A549 (cell line): ENCODE data around the gene WFS1.

Source experiments
- CBX2 ChIP-seq: fragments of 200-600 bp; sonication (generic); IDR thresholded peaks from 2 replicates; pipeline ENCODE4 v1.6.1; 2016; ENCODE audit warnings: low read depth, mild to moderate bottlenecking, borderline replicate concordance
- EHMT2 ChIP-seq: fragments of 200-600 bp; sonication (generic); IDR thresholded peaks from 2 replicates; pipeline ENCODE4 v1.6.1; 2016; ENCODE audit warnings: antibody characterized with exemption, low read depth, mild to moderate bottlenecking, moderate library complexity
- EP300 ChIP-seq, 2 experiments: fragments of >200 bp; sonication (Bioruptor Twin); formaldehyde crosslinking; IDR thresholded peaks; 2 replicates in 1 of 2; 3 replicates in 1 of 2; pipeline ENCODE4 v1.6.1; 2016 to 2017
- HOXA7 ChIP-seq: fragments of 250-450 bp; sonication (Bioruptor Pico); IDR thresholded peaks from 2 replicates; pipeline ENCODE4 v1.5.0; 2020; ENCODE audit warnings: mild to moderate bottlenecking, moderate library complexity
- KDM5A ChIP-seq: fragments of 200-600 bp; sonication (generic); IDR thresholded peaks from 2 replicates; pipeline ENCODE4 v1.6.1; 2016; ENCODE audit warnings: antibody characterized with exemption, mild to moderate bottlenecking
- POLR2A ChIP-seq: IDR thresholded peaks from 2 replicates; pipeline ENCODE4 v1.6.1; 2012; ENCODE audit warnings: mild to moderate bottlenecking, low read length
- RNF2 ChIP-seq: fragments of 200-600 bp; sonication (generic); IDR thresholded peaks from 2 replicates; pipeline ENCODE4 v1.6.1; 2016; ENCODE audit warnings: low read depth, mild to moderate bottlenecking, antibody characterized with exemption, moderate library complexity, borderline replicate concordance
- SMC3 ChIP-seq: fragments of >200 bp; sonication (Bioruptor Twin); formaldehyde crosslinking; IDR thresholded peaks from 3 replicates; pipeline ENCODE4 v1.6.1; 2018; ENCODE audit warnings: inconsistent platforms
- ZFP36 ChIP-seq: fragments of 450-650 bp; IDR thresholded peaks from 2 replicates; pipeline ENCODE4 v1.6.1; 2014; ENCODE audit warnings: borderline replicate concordance; ENCODE audit not compliant: partially characterized antibody
- TF ChIP-seq, protein P1 (sequence below): fragments of >200 bp; sonication (Bioruptor Twin); formaldehyde crosslinking; IDR thresholded peaks from 3 replicates; pipeline ENCODE4 v1.5.1; 2016

DNA sequence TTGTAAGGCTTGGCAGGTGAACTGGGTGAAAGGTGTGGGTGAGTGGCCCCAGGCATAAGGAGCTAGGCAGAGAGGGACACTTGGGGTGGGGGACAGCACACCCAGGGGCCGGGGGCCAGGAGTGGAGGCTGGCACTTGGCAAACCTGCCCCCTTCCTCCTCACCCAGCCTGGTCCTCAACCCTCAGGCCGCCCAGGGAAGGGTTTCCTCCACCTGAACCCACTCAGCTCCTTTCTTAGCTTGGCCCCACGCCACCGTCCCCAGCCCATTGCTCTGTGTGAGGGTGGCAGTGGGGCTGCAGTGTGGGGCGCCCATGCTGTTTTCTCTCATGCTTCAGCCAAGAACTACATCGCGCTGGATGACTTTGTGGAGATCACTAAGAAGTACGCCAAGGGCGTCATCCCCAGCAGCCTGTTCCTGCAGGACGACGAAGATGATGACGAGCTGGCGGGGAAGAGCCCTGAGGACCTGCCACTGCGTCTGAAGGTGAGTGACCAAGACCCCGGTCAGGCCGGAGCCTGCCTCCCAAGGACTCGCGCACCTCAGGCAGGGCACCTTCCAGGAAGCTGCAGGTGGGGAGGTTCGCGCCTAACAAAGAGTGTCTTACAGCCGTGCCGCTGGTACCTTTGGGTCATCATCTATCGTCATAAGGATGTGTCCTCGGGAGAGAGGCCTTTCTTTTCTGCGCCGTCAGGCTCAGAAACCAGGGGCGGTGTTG is 25.2 kb downstream of the WFS1 start:
- no peak for TF ChIP-seq CBX2
- TF ChIP-seq KDM5A, result no peak
- no peak for TF ChIP-seq RNF2
- no peak for TF ChIP-seq SMC3
- no peak for TF ChIP-seq POLR2A
- TF ChIP-seq, protein P1, sequence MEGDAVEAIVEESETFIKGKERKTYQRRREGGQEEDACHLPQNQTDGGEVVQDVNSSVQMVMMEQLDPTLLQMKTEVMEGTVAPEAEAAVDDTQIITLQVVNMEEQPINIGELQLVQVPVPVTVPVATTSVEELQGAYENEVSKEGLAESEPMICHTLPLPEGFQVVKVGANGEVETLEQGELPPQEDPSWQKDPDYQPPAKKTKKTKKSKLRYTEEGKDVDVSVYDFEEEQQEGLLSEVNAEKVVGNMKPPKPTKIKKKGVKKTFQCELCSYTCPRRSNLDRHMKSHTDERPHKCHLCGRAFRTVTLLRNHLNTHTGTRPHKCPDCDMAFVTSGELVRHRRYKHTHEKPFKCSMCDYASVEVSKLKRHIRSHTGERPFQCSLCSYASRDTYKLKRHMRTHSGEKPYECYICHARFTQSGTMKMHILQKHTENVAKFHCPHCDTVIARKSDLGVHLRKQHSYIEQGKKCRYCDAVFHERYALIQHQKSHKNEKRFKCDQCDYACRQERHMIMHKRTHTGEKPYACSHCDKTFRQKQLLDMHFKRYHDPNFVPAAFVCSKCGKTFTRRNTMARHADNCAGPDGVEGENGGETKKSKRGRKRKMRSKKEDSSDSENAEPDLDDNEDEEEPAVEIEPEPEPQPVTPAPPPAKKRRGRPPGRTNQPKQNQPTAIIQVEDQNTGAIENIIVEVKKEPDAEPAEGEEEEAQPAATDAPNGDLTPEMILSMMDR, result no peak
- no peak for TF ChIP-seq EHMT2
- TF ChIP-seq HOXA7, result no peak
- TF ChIP-seq EP300 (IDR thresholded peaks at IDR 0.05), result no peak
- no peak for TF ChIP-seq ZFP36
